Tibial nerve (tissue), 4 donors: Measurements from ENCODE around the gene ST8SIA2. TPM values are rescaled to one million over a fixed set of nuclear protein-coding genes. Genes with fewer than 3 reads are reported as not detected.
"Not testable (repeated sequence)": the region's sequence is repeated elsewhere in the genome, so short reads cannot be mapped to it uniquely, and the experiment has no call there.

ENCODE experiments used
- DNase-seq, 2 donors: peaks; one replicate each; pipeline ENCODE4 v3.0.0-alpha.2; 2019; ENCODE audit warnings: low spot score in 2 of 2
- H3K27ac ChIP-seq, 4 donors: fragments of 200-600 bp; sonication (generic) in 3 of 4; one replicate each; pipeline ENCODE4 v1.5.1; 2017 to 2019; ENCODE audit warnings: mild to moderate bottlenecking in 1 of 4
- H3K27me3 ChIP-seq, 2 donors: fragments of 200-600 bp; sonication (generic) in 1 of 2; one replicate each; pipeline versions ENCODE4 v1.5.1 to v1.6.0; 2017 to 2019
- H3K36me3 ChIP-seq, 3 donors: fragments of 200-600 bp; sonication (generic); one replicate each; pipeline ENCODE4 v1.5.1; 2018 to 2019
- H3K4me1 ChIP-seq, 4 donors: fragments of 200-600 bp; sonication (generic) in 3 of 4; one replicate each; pipeline ENCODE4 v1.5.1; 2017 to 2019
- H3K4me3 ChIP-seq, 4 donors: fragments of 200-600 bp; sonication (generic) in 3 of 4; one replicate each; pipeline ENCODE4 v1.5.1; 2017 to 2019; ENCODE audit warnings: mild to moderate bottlenecking in 1 of 4, moderate library complexity in 1 of 4
- H3K9me3 ChIP-seq, 4 donors: fragments of 200-600 bp; sonication (generic) in 3 of 4; one replicate each; pipeline ENCODE4 v1.5.1; 2017 to 2019
- CTCF ChIP-seq, 5 experiments: fragments of 200-600 bp in 3 of 5; fragments of 450-650 bp in 2 of 5; sonication (generic) in 3 of 5; IDR thresholded peaks; one replicate each; pipeline ENCODE4 v1.5.1; 2016 to 2019; ENCODE audit warnings: antibody characterized with exemption in 5 of 5, mild to moderate bottlenecking in 3 of 5, moderate library complexity in 2 of 5
- EP300 ChIP-seq, 2 donors: sonication (generic); formaldehyde crosslinking; IDR thresholded peaks; one replicate each; pipeline ENCODE4 v1.6.1; 2017; ENCODE audit warnings: antibody characterized with exemption in 2 of 2, mild to moderate bottlenecking in 1 of 2
- POLR2A ChIP-seq, 2 donors: fragments of 450-650 bp; IDR thresholded peaks; one replicate each; pipeline ENCODE4 v1.6.1; 2017; ENCODE audit warnings: antibody characterized with exemption in 2 of 2, mild to moderate bottlenecking in 2 of 2, moderate library complexity in 2 of 2
- WGBS, 2 donors: methylation state at CpG; one replicate each; pipeline ENCODE4 v1.1.5; 2018; 5-methylcytosine and 5-hydroxymethylcytosine counted together
- total RNA-seq, 4 donors: library from RNA; depleted of rRNA; stranded (reverse); fragments of >200 nt; gene quantifications; one replicate each; pipeline ENCODE4 v1.1.0, GENCODE V29; 2016

Gene ST8SIA2
- total RNA-seq, 4 donors from 2014 or later = not detected

- no peak for TF ChIP-seq EP300 (IDR thresholded peaks at IDR 0.05)
- TF ChIP-seq CTCF (IDR thresholded peaks at IDR 0.05) = no peak
- no peak for TF ChIP-seq POLR2A (IDR thresholded peaks at IDR 0.05)
- H3K4me1 ChIP-seq = no peaks in the 10 kb centered on the region
- H3K36me3 ChIP-seq = no peaks in the 10 kb centered on the region
- H3K4me3 ChIP-seq = no peak overlapping the region
- H3K9me3 ChIP-seq = no peaks in the 10 kb centered on the region
- no peak overlapping the region for H3K27ac ChIP-seq
- DNase-seq = no peak
- no peaks in the 10 kb centered on the region for H3K27me3 ChIP-seq
Observed at GRCh38 chr15:92471288-92471687, 77.6 kb downstream of the ST8SIA2 start.

- Histone ChIP-seq H3K4me3 (no peak overlapping the region), H3K9me3 (no peaks in the 10 kb centered on the region), H3K4me1 (no peaks in the 10 kb centered on the region), H3K27ac (no peak overlapping the region), H3K27me3 (no peaks in the 10 kb centered on the region), H3K36me3 (no peaks in the 10 kb centered on the region)
- 71 to 82% methylated on average over 12 of the region's 12 CpGs for WGBS, 2 donors
- no peak for DNase-seq
- TF ChIP-seq CTCF (IDR thresholded peaks at IDR 0.05) (no peak), POLR2A (IDR thresholded peaks at IDR 0.05) (no peak), EP300 (IDR thresholded peaks at IDR 0.05) (no peak)
Observed at GRCh38 chr15:92473756-92474155, 80.1 kb downstream of the ST8SIA2 start.

GRCh38 chr15:92479730-92480129, 86.0 kb downstream of the ST8SIA2 start:
- not testable (repeated sequence) for H3K27ac ChIP-seq, H3K4me1 ChIP-seq, H3K4me3 ChIP-seq, DNase-seq, H3K36me3 ChIP-seq, H3K9me3 ChIP-seq, H3K27me3 ChIP-seq
- WGBS, 2 donors = 87 to 88% methylated on average over 2 of the region's 2 CpGs

GRCh38 chr15:92480361-92480760, 86.7 kb downstream of the ST8SIA2 start:
- Histone ChIP-seq H3K9me3 (no peaks in the 10 kb centered on the region), H3K4me3 (no peak overlapping the region), H3K4me1 (no peaks in the 10 kb centered on the region), H3K27me3 (no peaks in the 10 kb centered on the region), H3K36me3 (no peaks in the 10 kb centered on the region), H3K27ac (no peak overlapping the region)
- 78 to 79% methylated on average over 4 of the region's 4 CpGs for WGBS, 2 donors
- no peak for DNase-seq
- TF ChIP-seq EP300 (IDR thresholded peaks at IDR 0.05) = no peak
- TF ChIP-seq POLR2A (IDR thresholded peaks at IDR 0.05) = no peak
- TF ChIP-seq CTCF (IDR thresholded peaks at IDR 0.05) = no peak

GRCh38 chr15:92485441-92485840, 91.8 kb downstream of the ST8SIA2 start:
- Histone ChIP-seq H3K4me1 (no peaks in the 10 kb centered on the region), H3K27ac (no peak overlapping the region), H3K36me3 (no peaks in the 10 kb centered on the region), H3K4me3 (no peak overlapping the region), H3K27me3 (no peaks in the 10 kb centered on the region), H3K9me3 (peaks cover 0 to 8% (median 3%) of the 10 kb centered on the region in 4 donors)
- TF ChIP-seq POLR2A (IDR thresholded peaks at IDR 0.05) = no peak
- TF ChIP-seq EP300 (IDR thresholded peaks at IDR 0.05) = no peak
- no peak for TF ChIP-seq CTCF (IDR thresholded peaks at IDR 0.05)
- DNase-seq = no peak
- WGBS, 2 donors = 80 to 98% methylated on average over 1 of the region's 1 CpG

- DNase-seq = no peak
- peaks cover 0 to 4% (median 0%) of the 10 kb centered on the region in 4 donors for H3K4me1 ChIP-seq
- H3K4me3 ChIP-seq = no peak overlapping the region
- H3K9me3 ChIP-seq = peaks cover 0 to 16% (median 3%) of the 10 kb centered on the region in 4 donors
- no peak overlapping the region for H3K27ac ChIP-seq
- no peaks in the 10 kb centered on the region for H3K36me3 ChIP-seq
- TF ChIP-seq EP300 (IDR thresholded peaks at IDR 0.05) (no peak), CTCF (IDR thresholded peaks at IDR 0.05) (no peak), POLR2A (IDR thresholded peaks at IDR 0.05) (no peak)
- H3K27me3 ChIP-seq = no peaks in the 10 kb centered on the region
- WGBS, 2 donors = 28 to 35% methylated on average over 7 of the region's 7 CpGs
Observed at GRCh38 chr15:92492551-92493115, 99.0 kb downstream of the ST8SIA2 start.
